NB4 (cell line): ENCODE measurements around the gene GPR17.

Experiments
- DNase-seq: peaks from one replicate; pipeline ENCODE4 v3.0.0; 2010; ENCODE audit warnings: low read depth
- H3K4me3 ChIP-seq: one replicate; pipeline ENCODE4 v1.5.1; 2011; ENCODE audit warnings: mild to moderate bottlenecking, low read depth, low read length, moderate library complexity
- CTCF ChIP-seq: IDR thresholded peaks from one replicate; pipeline ENCODE4 v1.5.1; 2012; ENCODE audit warnings: low read depth, low read length
- MYC ChIP-seq: IDR thresholded peaks from 2 replicates; pipeline ENCODE4 v1.6.1; 2011; ENCODE audit warnings: low read depth, low read length
- POLR2A ChIP-seq: IDR thresholded peaks from 2 replicates; pipeline ENCODE4 v1.6.1; 2011; ENCODE audit warnings: mild to moderate bottlenecking; ENCODE audit not compliant: insufficient read length; ENCODE audit errors: extremely low read depth
- TF ChIP-seq, protein P1 (sequence below): IDR thresholded peaks from 2 replicates; pipeline ENCODE4 v1.6.1; 2011; ENCODE audit warnings: low read depth, low read length

Gene GPR17

DNA sequence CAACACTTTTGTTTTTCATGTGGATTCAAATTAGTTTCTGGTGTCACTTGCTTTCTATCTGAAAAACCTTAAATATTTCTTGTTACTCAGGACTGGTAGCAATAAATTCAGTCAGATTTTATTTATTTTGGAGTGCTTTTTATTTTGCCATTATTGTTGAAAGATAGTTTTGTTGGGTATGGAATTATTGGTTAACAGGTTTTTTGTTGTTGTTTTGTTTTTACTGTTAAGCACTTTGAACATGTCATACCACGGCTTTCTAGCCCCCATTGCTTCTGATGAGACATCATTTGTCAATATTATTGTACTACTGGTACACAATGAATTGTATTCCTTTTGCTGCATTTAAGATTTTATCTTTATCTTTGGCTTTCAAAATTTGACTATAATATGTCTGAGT is 42.5 kb downstream of the GPR17 start:
- TF ChIP-seq MYC (no peak), POLR2A (no peak), CTCF (no peak)
- TF ChIP-seq, protein P1, sequence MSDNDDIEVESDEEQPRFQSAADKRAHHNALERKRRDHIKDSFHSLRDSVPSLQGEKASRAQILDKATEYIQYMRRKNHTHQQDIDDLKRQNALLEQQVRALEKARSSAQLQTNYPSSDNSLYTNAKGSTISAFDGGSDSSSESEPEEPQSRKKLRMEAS: no peak
- no peak for DNase-seq
- no peak overlapping the region for H3K4me3 ChIP-seq

- DNase-seq: no peak
- H3K4me3 ChIP-seq: no peak overlapping the region
- TF ChIP-seq POLR2A (no peak), CTCF (no peak)
Observed at GRCh38 chr2:127690696-127691095, 44.7 kb downstream of the GPR17 start.

DNA sequence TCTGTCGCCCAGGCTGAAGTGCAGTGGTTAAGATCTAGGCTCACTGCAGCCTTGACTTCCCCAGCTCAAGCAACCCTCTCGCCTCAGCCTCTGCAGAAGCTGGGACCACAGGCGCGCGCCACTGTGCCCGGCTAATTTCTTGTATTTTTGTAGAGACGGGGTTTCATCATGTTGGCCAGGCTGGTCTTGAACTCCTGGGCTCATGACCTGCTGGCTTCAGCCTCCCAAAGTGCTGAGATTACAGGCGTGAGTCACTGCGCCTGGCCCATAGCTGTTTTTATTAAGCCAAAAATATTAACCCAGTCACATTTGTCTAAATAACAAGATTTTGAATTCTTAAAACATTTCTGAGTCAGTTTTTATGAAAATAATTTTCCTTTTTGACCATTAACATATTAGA is 49.0 kb downstream of the GPR17 start:
- TF ChIP-seq, protein P1: no peak
- TF ChIP-seq POLR2A (no peak), MYC (no peak), CTCF (no peak)
- no peak overlapping the region for H3K4me3 ChIP-seq
- no peak for DNase-seq

DNA sequence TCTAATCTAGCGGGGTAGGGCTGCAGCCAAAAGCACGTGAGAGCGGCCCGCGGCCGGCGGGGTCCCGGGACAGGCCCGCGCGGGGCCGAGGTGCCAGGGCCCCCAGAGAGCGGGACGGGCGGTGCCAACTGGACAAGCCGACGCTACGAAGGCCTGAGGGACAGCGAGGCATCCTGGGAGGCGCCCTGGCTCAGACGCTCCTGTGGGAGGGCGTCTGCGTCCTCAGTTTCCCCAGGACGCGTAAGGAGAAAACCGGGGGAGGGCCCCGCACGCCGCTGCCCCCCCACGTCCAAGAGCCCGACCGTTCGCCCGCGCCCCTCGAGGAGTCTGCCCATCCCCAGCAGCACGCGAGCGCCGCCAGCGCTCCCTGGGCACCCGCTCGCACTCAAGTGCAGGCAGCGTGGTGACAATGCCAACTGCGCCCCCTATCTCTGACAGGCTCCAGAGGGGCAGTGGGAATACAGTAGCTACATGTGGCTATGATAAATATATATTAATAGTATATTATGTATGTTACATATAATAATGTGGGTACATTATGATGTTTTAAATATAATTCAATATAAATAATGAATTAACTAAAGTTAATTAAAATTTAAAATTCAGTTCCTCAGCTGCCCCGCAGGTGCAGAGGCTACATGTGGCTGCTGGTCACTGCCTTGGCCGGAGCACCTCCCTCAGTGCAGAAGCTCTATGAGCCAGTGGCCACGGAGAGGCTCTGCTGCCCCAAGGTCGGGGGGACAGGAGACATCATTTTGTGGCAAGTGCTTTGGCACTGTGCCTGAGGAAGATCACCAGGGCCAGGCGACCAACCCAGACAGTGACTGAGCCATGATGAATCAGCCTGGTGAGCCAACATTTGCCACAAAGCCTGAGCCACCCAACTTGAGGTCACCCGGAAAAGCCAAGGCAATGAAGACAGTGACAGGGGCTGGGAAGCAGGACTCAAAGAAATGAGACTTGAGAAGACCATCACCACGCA is 49.8 kb downstream of the GPR17 start:
- DNase-seq: peak; percentile 27
- H3K4me3 ChIP-seq: no peak overlapping the region
- TF ChIP-seq POLR2A: no peak
- TF ChIP-seq, protein P1: no peak
- peak; percentile 5 for TF ChIP-seq CTCF

GRCh38 chr2:127697482-127698180 is 51.7 kb downstream of the GPR17 start:
- TF ChIP-seq, protein P1: no peak
- TF ChIP-seq CTCF (no peak), POLR2A (no peak), MYC (no peak)
- no peak for DNase-seq
- no peak overlapping the region for H3K4me3 ChIP-seq
